Osteoblast (primary cell): Measurements from ENCODE around the gene GSTP1. TPM values are rescaled to one million over a fixed set of nuclear protein-coding genes. Genes with fewer than 3 reads are reported as not detected.

ENCODE experiments used
- DNase-seq: peaks from one replicate; pipeline ENCODE4 v3.0.0; 2011; ENCODE audit warnings: low spot score, mixed read lengths; ENCODE audit not compliant: insufficient read length; ENCODE audit errors: missing footprints
- H2AFZ ChIP-seq: 2 replicates; pipeline ENCODE4 v1.6.0; 2011; ENCODE audit warnings: mild to moderate bottlenecking, low read length
- H3K27ac ChIP-seq: 2 replicates; pipeline ENCODE4 v1.5.1; 2011; ENCODE audit warnings: mild to moderate bottlenecking, low read depth, low read length, moderate library complexity
- H3K27me3 ChIP-seq: 2 replicates; pipeline ENCODE4 v1.6.0; 2012; ENCODE audit warnings: mild to moderate bottlenecking, control low read depth, inconsistent platforms, low read length, moderate library complexity; ENCODE audit not compliant: insufficient read depth
- H3K36me3 ChIP-seq: 2 replicates; pipeline ENCODE4 v1.5.1; 2011; ENCODE audit warnings: mild to moderate bottlenecking, low read length, control low read depth, moderate library complexity; ENCODE audit not compliant: insufficient read depth
- H3K4me1 ChIP-seq: 2 replicates; pipeline ENCODE4 v1.5.1; 2011; ENCODE audit warnings: mild to moderate bottlenecking, low read length, control low read depth, moderate library complexity; ENCODE audit not compliant: insufficient read depth
- H3K4me2 ChIP-seq: 2 replicates; pipeline ENCODE4 v1.6.0; 2011; ENCODE audit warnings: mild to moderate bottlenecking, low read length; ENCODE audit not compliant: insufficient read depth
- H3K4me3 ChIP-seq: fragments of 200-600 bp; sonication (generic); 3 replicates; pipeline ENCODE4 v1.5.1; 2012; ENCODE audit warnings: mild to moderate bottlenecking, low read length, inconsistent platforms; ENCODE audit not compliant: insufficient read depth
- H3K79me2 ChIP-seq: 2 replicates; pipeline ENCODE4 v1.6.0; 2012; ENCODE audit warnings: mild to moderate bottlenecking, low read length, control low read depth, inconsistent platforms; ENCODE audit not compliant: insufficient read depth
- H3K9me3 ChIP-seq: 2 replicates; pipeline ENCODE4 v1.5.1; 2011; ENCODE audit warnings: low read depth, low read length, control low read depth
- H4K20me1 ChIP-seq: 2 replicates; pipeline ENCODE4 v1.6.0; 2012; ENCODE audit warnings: mild to moderate bottlenecking, low read length, control low read depth; ENCODE audit not compliant: insufficient read depth
- total RNA-seq: library from RNA; depleted of rRNA; stranded (reverse); fragments of >200 nt; gene quantifications from 2 replicates; pipeline ENCODE4 v1.2.3, GENCODE V29; 2012
- TF ChIP-seq, protein P1 (sequence below): IDR thresholded peaks from 2 replicates; pipeline ENCODE4 v1.5.1; 2011; ENCODE audit warnings: mild to moderate bottlenecking, low read depth, low read length, moderate library complexity; ENCODE audit errors: extremely low read depth

The GSTP1 gene
- total RNA-seq, 1 donor: 465 TPM

- Histone ChIP-seq H3K27ac (no peak overlapping the region), H3K4me3 (no peak overlapping the region), H4K20me1 (no peaks in the 10 kb centered on the region), H3K79me2 (no peaks in the 10 kb centered on the region), H2AFZ (no peak overlapping the region), H3K27me3 (no peaks in the 10 kb centered on the region), H3K4me1 (peaks cover 5% of the 10 kb centered on the region), H3K9me3 (no peaks in the 10 kb centered on the region), H3K36me3 (no peaks in the 10 kb centered on the region), H3K4me2 (no peak overlapping the region)
- peak; percentile 74 for DNase-seq
- TF ChIP-seq, protein P1, sequence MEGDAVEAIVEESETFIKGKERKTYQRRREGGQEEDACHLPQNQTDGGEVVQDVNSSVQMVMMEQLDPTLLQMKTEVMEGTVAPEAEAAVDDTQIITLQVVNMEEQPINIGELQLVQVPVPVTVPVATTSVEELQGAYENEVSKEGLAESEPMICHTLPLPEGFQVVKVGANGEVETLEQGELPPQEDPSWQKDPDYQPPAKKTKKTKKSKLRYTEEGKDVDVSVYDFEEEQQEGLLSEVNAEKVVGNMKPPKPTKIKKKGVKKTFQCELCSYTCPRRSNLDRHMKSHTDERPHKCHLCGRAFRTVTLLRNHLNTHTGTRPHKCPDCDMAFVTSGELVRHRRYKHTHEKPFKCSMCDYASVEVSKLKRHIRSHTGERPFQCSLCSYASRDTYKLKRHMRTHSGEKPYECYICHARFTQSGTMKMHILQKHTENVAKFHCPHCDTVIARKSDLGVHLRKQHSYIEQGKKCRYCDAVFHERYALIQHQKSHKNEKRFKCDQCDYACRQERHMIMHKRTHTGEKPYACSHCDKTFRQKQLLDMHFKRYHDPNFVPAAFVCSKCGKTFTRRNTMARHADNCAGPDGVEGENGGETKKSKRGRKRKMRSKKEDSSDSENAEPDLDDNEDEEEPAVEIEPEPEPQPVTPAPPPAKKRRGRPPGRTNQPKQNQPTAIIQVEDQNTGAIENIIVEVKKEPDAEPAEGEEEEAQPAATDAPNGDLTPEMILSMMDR: no peak
Measured at GRCh38 chr11:67632175-67632981, 48.8 kb downstream of the GSTP1 start.

- H3K79me2 ChIP-seq: no peaks in the 10 kb centered on the region
- H3K27ac ChIP-seq: no peak overlapping the region
- H3K4me2 ChIP-seq: no peak overlapping the region
- peak; percentile 83 for DNase-seq
- peaks cover 5% of the 10 kb centered on the region for H3K4me1 ChIP-seq
- no peak overlapping the region for H2AFZ ChIP-seq
- H3K27me3 ChIP-seq: no peaks in the 10 kb centered on the region
- no peak overlapping the region for H3K4me3 ChIP-seq
- no peaks in the 10 kb centered on the region for H3K36me3 ChIP-seq
- no peaks in the 10 kb centered on the region for H4K20me1 ChIP-seq
- no peaks in the 10 kb centered on the region for H3K9me3 ChIP-seq
- TF ChIP-seq, protein P1: no peak
Measured at GRCh38 chr11:67632982-67633755, 49.6 kb downstream of the GSTP1 start.

DNA sequence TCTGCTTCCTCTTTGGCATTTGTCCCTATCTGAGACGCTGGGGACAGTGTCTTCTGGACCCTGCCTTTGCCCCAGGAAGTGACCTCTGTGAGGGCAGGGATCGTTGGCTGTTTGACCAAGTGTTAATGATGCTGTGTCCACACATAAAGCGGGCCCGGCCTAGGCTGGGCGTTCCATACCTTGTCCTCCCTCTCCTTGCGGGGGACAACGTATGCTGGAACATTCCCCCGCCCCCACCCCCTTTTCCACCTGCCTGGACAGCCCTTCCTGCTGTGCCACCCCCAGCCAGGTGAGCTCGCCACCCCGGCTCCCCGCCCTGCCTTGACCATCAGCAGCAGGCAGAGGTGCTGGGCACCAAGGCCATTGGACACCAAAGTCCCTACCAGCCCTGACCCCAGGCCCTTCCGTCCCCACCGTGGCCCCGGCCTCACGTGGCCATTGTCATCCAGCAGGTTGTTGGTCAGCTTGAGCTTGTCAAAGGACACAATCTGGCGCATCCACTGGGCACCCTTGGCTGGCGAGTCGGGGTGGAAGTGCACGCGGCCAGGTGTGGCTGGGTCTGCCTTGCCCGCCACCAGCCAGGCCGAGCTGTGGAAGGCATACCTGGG lies 50.2 kb downstream of the GSTP1 start:
- Histone ChIP-seq H4K20me1 (no peaks in the 10 kb centered on the region), H3K36me3 (no peaks in the 10 kb centered on the region), H2AFZ (no peak overlapping the region), H3K27me3 (no peaks in the 10 kb centered on the region), H3K79me2 (no peaks in the 10 kb centered on the region), H3K4me1 (peaks cover 5% of the 10 kb centered on the region), H3K4me2 (no peak overlapping the region), H3K27ac (no peak overlapping the region), H3K9me3 (no peaks in the 10 kb centered on the region), H3K4me3 (no peak overlapping the region)
- peak; percentile 72 for DNase-seq
- TF ChIP-seq, protein P1: no peak
